ENCODE data around the gene CDK17.

CDK17 gene

GRCh38 chr12:96371790-96372699 lies 28.2 kb downstream of the CDK17 start:
- no peak for TF ChIP-seq REST (IDR thresholded peaks at IDR 0.05; ENCODE audit: insufficient read depth in 1 of 2, low read depth in 2 of 2, low read length in 2 of 2)
- no peak for TF ChIP-seq FOXP2 (optimal IDR thresholded peaks at IDR 0.05; ENCODE audit: borderline replicate concordance, extremely low read depth, extremely low read length, insufficient read depth)
- TF ChIP-seq POLR2AphosphoS5 (IDR thresholded peaks at IDR 0.05; ENCODE audit: low read depth, low read length), result no peak
- no peak for TF ChIP-seq SIN3A (IDR thresholded peaks at IDR 0.05; ENCODE audit: borderline replicate concordance, insufficient read depth, low read length)
- TF ChIP-seq TAF1 (IDR thresholded peaks at IDR 0.05; ENCODE audit: borderline replicate concordance, insufficient read depth, low read length), result no peak

GRCh38 chr12:96371138-96371789 lies 29.0 kb downstream of the CDK17 start:
- no peak for TF ChIP-seq REST (IDR thresholded peaks at IDR 0.05; ENCODE audit: insufficient read depth in 1 of 2, low read depth in 2 of 2, low read length in 2 of 2)
- no peak for TF ChIP-seq SIN3A (IDR thresholded peaks at IDR 0.05; ENCODE audit: borderline replicate concordance, insufficient read depth, low read length)
- no peak for TF ChIP-seq POLR2AphosphoS5 (IDR thresholded peaks at IDR 0.05; ENCODE audit: low read depth, low read length)
- TF ChIP-seq FOXP2 (optimal IDR thresholded peaks at IDR 0.05; ENCODE audit: borderline replicate concordance, extremely low read depth, extremely low read length, insufficient read depth), result no peak
- TF ChIP-seq TAF1 (IDR thresholded peaks at IDR 0.05; ENCODE audit: borderline replicate concordance, insufficient read depth, low read length), result no peak

- TF ChIP-seq POLR2AphosphoS5 (IDR thresholded peaks at IDR 0.05; ENCODE audit: low read depth, low read length), result no peak
- TF ChIP-seq TAF1 (IDR thresholded peaks at IDR 0.05; ENCODE audit: borderline replicate concordance, insufficient read depth, low read length), result no peak
- no peak for TF ChIP-seq SIN3A (IDR thresholded peaks at IDR 0.05; ENCODE audit: borderline replicate concordance, insufficient read depth, low read length)
- no peak for TF ChIP-seq FOXP2 (optimal IDR thresholded peaks at IDR 0.05; ENCODE audit: borderline replicate concordance, extremely low read depth, extremely low read length, insufficient read depth)
- TF ChIP-seq REST (IDR thresholded peaks at IDR 0.05; ENCODE audit: insufficient read depth in 1 of 2, low read depth in 2 of 2, low read length in 2 of 2), result no peak
Observed at GRCh38 chr12:96368687-96369086, 31.6 kb downstream of the CDK17 start.

- TF ChIP-seq FOXP2 (optimal IDR thresholded peaks at IDR 0.05; ENCODE audit: borderline replicate concordance, extremely low read depth, extremely low read length, insufficient read depth) (no peak), REST (IDR thresholded peaks at IDR 0.05; ENCODE audit: insufficient read depth in 1 of 2, low read depth in 2 of 2, low read length in 2 of 2) (no peak), SIN3A (IDR thresholded peaks at IDR 0.05; ENCODE audit: borderline replicate concordance, insufficient read depth, low read length) (no peak), TAF1 (IDR thresholded peaks at IDR 0.05; ENCODE audit: borderline replicate concordance, insufficient read depth, low read length) (no peak), POLR2AphosphoS5 (IDR thresholded peaks at IDR 0.05; ENCODE audit: low read depth, low read length) (no peak)
Observed at GRCh38 chr12:96368233-96368632, 32.0 kb downstream of the CDK17 start.
